ENCODE results near the gene MYO10.

Gene MYO10

DNA sequence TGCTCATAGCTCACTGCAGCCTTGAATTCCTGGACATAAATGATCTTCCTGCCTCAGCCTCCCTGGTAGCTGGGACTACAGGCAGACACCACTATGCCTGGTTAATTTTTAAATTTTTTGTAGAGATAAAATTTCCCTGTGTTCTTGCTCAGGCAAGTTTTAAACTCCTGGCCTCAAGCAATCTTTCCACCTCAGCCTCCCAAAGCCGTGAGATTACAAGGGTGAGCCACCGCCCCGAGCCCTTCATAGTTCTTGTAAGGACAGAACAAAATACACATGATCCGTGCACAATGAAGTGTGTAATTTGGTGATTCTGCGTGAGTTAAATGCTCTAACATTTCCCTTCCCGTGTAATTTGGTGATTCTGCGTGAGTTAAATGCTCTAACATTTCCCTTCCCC, 27.7 kb upstream of the MYO10 start:
- FAIRE-seq (no peak), DNase-seq (ENCODE audit: insufficient read length, low spot score) (no peak)
- TF ChIP-seq, protein P1, sequence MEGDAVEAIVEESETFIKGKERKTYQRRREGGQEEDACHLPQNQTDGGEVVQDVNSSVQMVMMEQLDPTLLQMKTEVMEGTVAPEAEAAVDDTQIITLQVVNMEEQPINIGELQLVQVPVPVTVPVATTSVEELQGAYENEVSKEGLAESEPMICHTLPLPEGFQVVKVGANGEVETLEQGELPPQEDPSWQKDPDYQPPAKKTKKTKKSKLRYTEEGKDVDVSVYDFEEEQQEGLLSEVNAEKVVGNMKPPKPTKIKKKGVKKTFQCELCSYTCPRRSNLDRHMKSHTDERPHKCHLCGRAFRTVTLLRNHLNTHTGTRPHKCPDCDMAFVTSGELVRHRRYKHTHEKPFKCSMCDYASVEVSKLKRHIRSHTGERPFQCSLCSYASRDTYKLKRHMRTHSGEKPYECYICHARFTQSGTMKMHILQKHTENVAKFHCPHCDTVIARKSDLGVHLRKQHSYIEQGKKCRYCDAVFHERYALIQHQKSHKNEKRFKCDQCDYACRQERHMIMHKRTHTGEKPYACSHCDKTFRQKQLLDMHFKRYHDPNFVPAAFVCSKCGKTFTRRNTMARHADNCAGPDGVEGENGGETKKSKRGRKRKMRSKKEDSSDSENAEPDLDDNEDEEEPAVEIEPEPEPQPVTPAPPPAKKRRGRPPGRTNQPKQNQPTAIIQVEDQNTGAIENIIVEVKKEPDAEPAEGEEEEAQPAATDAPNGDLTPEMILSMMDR (IDR thresholded peaks at IDR 0.05; ENCODE audit: insufficient read depth, missing control alignments) = no peak

GRCh38 chr5:16961131-16961530, 25.0 kb upstream of the MYO10 start:
- TF ChIP-seq, protein P1 (IDR thresholded peaks at IDR 0.05; ENCODE audit: insufficient read depth, missing control alignments) = no peak
- no peak for FAIRE-seq

GRCh38 chr5:16957304-16958196, 21.5 kb upstream of the MYO10 start:
- FAIRE-seq = no peak

More at GRCh38 chr5:16961131-16961530, 25.0 kb upstream of the MYO10 start:
- no peak for DNase-seq (ENCODE audit: insufficient read length, low spot score)

GRCh38 chr5:16953729-16954128, 17.6 kb upstream of the MYO10 start:
- FAIRE-seq (no peak), DNase-seq (ENCODE audit: insufficient read length, low spot score) (no peak)
- TF ChIP-seq, protein P1 (IDR thresholded peaks at IDR 0.05; ENCODE audit: insufficient read depth, missing control alignments) = no peak

More at GRCh38 chr5:16957304-16958196, 21.5 kb upstream of the MYO10 start:
- TF ChIP-seq, protein P1 (IDR thresholded peaks at IDR 0.05; ENCODE audit: insufficient read depth, missing control alignments) = no peak
- DNase-seq (ENCODE audit: insufficient read length, low spot score) = no peak

GRCh38 chr5:16952968-16953671, 17.0 kb upstream of the MYO10 start:
- no peak for DNase-seq (ENCODE audit: insufficient read length, low spot score)
- TF ChIP-seq, protein P1 (IDR thresholded peaks at IDR 0.05; ENCODE audit: insufficient read depth, missing control alignments) = no peak
- no peak for FAIRE-seq

DNA sequence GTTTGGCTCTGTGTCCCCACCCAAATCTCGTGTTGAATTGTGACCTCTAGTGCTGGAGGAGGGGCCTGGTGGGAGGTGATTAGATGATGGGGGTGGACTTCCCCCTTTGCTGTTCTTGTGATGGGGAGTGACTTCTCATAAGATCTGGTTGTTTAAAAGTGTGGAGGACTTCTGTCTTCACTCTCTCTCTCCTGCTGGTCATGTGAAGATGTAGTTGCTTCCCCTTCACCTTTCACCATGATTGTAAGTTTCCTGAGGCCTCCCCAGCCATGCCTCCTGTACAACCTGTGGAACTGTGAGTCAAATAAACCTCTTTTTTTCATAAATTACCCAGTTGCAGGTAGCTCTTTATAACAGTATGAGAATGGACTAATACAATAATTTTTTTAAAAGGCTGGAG, 10.6 kb upstream of the MYO10 start:
- FAIRE-seq (no peak), DNase-seq (ENCODE audit: insufficient read length, low spot score) (no peak)
- TF ChIP-seq, protein P1 (IDR thresholded peaks at IDR 0.05; ENCODE audit: insufficient read depth, missing control alignments) = no peak

Measured in D721Med (cell line).